ENCODE data around the gene SFMBT2.

SFMBT2 gene

DNA sequence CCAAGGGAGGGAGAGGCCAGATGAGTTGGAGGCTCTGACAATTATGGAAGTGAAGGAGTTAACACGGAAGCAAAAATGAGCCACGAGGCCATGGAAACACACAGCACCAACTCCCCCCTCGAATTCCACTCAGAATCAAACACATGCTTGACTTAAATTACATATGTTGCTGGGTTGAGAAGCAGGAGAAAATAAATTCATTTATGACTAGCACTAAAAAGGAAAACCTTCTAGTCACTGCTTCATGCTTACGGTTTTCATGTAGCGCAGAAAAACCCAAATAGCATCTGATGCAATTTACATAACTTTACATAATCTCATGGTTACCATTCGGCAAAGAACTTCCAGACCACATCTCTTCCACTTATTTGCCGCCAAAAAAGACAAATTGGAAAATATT lies 51.5 kb downstream of the SFMBT2 start:
- no peak overlapping the region for H3K4me3 ChIP-seq (ENCODE audit: low read depth, low read length)
- no peak for DNase-seq (ENCODE audit: low read depth)
- TF ChIP-seq CTCF (IDR thresholded peaks at IDR 0.05; ENCODE audit: control insufficient read depth, extremely low read depth, insufficient read depth) = no peak

- no peak for DNase-seq (ENCODE audit: low read depth)
- no peak for TF ChIP-seq CTCF (IDR thresholded peaks at IDR 0.05; ENCODE audit: control insufficient read depth, extremely low read depth, insufficient read depth)
- H3K4me3 ChIP-seq (ENCODE audit: low read depth, low read length) = no peak overlapping the region
Observed at GRCh38 chr10:7357193-7357592, 53.6 kb downstream of the SFMBT2 start.

GRCh38 chr10:7354330-7355047 lies 56.3 kb downstream of the SFMBT2 start:
- TF ChIP-seq CTCF (IDR thresholded peaks at IDR 0.05; ENCODE audit: control insufficient read depth, extremely low read depth, insufficient read depth) = no peak
- no peak overlapping the region for H3K4me3 ChIP-seq (ENCODE audit: low read depth, low read length)
- peak; percentile 52 for DNase-seq (ENCODE audit: low read depth)

GRCh38 chr10:7351894-7352293 lies 58.9 kb downstream of the SFMBT2 start:
- no peak for TF ChIP-seq CTCF (IDR thresholded peaks at IDR 0.05; ENCODE audit: control insufficient read depth, extremely low read depth, insufficient read depth)
- H3K4me3 ChIP-seq (ENCODE audit: low read depth, low read length) = no peak overlapping the region
- DNase-seq (ENCODE audit: low read depth) = no peak

- TF ChIP-seq CTCF (IDR thresholded peaks at IDR 0.05; ENCODE audit: control insufficient read depth, extremely low read depth, insufficient read depth) = no peak
- H3K4me3 ChIP-seq (ENCODE audit: low read depth, low read length) = no peak overlapping the region
- no peak for DNase-seq (ENCODE audit: low read depth)
Observed at GRCh38 chr10:7350541-7351195, 60.2 kb downstream of the SFMBT2 start.

DNA sequence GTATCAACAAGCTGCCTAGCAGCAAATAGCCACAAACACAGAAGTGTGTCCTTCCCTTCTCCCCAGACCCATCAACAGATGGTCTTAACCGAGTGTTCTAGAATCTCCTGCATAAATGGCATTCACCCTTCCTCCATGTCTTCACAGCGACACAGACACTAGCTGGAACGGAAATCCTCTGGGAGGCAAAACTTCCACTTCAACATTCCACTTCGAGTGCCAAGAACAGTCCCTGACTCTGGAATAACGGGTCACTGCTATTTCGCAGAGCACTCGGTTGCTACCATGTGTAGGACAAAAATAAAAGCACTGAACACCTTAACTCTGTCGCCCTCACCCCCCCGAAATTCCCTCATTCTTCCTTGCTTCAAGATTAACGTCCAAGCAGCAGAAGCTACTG lies 65.1 kb downstream of the SFMBT2 start:
- no peak for TF ChIP-seq CTCF (IDR thresholded peaks at IDR 0.05; ENCODE audit: control insufficient read depth, extremely low read depth, insufficient read depth)
- DNase-seq (ENCODE audit: low read depth) = no peak
- no peak overlapping the region for H3K4me3 ChIP-seq (ENCODE audit: low read depth, low read length)

Data from LNCaP clone FGC (cell line).